Fibroblast of upper back skin (primary cell): ENCODE results near the gene CRB1.
A peak's percentile ranks its signal among the peaks of the same experiment; 100 is the strongest.

Experiments used
- DNase-seq: peaks from one replicate; pipeline ENCODE4 v3.0.0-alpha.2; 2013

The CRB1 gene

GRCh38 chr1:197268012-197268411 lies at the start of gene CRB1:
TSS of gene CRB1 (plus strand) at chr1:197268252. CDS start at chr1:197268413, 161 bp downstream.
- peak; percentile 14 for DNase-seq

DNA sequence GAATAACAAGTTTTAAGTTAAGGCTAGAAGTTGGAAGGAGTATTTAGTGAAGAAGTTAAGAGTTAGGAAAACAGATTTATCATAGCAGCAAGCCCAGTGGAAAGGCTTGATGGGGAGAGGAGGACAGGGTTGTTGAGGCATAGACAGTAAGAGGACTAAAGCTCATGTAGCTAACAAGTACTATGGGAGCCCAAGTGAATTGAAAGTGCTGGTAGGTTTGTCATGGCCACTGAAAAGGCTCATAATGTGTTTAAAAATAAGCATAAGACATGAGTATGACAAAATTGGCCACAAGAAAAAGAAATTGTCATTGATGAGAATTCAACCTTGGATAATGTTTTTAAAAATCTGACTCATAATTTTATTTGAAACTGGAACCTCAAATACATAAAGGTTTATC lies 49.2 kb upstream of the CRB1 start:
- DNase-seq = no peak

GRCh38 chr1:197222025-197222685 lies 45.9 kb upstream of the CRB1 start:
- no peak for DNase-seq

DNA sequence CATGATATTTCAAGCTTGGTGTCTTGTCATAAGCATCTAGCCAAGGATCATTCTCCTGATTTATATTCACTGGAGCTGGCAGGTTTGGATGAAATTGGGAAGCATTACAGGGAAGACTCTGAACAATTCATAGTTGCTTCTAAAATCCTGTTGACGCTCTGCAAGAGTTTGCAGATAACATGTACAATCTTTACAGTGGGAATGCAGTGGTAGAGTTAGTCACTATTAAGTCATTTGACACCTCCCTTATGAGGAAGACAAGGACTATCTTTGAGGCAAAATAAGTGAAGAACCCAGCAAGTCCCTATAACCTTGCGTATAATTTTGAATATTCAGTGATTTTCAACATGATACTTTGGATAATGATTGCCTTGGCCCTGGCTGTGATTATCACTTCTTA lies 45.3 kb upstream of the CRB1 start:
- no peak for DNase-seq

GRCh38 chr1:197224160-197224559 lies 43.9 kb upstream of the CRB1 start:
- DNase-seq = peak; percentile 11

- no peak for DNase-seq
Measured at GRCh38 chr1:197225611-197226010, 42.4 kb upstream of the CRB1 start.

- DNase-seq = no peak
Measured at GRCh38 chr1:197234581-197234980, 33.5 kb upstream of the CRB1 start.

- no peak for DNase-seq
Measured at GRCh38 chr1:197235355-197235754, 32.7 kb upstream of the CRB1 start.

DNA sequence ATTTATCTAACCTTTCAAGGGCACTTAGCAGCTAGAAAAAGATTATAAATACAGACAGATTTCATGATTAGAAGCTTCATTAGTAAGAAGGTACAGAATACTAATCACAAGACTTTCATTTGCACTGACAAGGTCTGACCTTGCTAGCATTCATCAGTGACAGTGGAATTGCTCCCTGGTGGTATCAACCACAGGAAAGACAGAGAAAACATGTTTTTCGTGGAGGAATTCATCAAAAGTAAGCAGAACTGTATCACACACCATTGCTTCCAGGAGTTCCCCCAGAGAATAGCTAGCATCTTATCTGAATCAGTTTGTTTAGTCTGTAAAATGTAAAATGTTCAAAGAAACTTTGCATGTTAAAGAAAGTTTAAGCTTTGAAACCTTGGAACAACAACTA lies 20.6 kb upstream of the CRB1 start:
- no peak for DNase-seq

DNA sequence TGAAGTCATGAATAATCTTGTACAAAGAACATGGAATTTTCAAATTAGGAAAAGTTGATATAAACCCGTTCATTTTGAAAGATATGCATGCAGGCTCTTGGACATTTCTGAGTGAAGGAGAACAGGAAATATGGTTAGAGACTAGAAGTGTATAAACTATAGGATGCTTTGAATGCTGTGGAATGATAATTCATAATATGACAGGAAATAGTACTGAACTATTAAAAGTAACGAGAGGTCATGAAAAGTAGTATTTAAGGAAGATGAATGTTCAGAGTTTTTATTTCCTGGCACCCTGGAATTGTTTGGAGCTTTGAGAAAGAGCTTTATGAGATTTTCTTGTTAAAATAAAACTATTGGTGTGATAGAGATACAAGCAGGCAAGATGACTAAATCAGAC lies 18.7 kb upstream of the CRB1 start:
- DNase-seq = peak; percentile 3

DNA sequence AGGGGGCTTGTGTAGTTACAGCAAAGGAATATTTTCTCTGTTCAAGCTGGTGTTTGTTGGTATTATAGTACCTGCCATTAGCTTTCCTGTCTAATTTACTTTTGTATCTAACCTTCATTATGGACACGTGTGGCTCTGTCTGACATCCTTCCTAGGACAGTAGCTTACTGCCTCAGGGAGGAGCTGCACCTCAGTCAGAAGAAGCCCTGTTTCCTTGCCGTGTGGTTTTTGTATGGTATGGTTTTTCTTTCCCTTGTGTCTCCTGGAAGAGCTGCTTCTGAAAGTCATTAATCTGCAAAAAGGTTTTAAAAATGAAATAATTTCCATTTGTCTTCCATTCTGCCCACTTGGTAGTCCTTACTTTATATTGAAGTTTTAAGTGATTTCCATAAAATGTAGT lies 17.4 kb upstream of the CRB1 start:
- no peak for DNase-seq

- DNase-seq = no peak
Measured at GRCh38 chr1:197252973-197253372, 15.1 kb upstream of the CRB1 start.

GRCh38 chr1:197254866-197255265 lies 13.2 kb upstream of the CRB1 start:
- no peak for DNase-seq

GRCh38 chr1:197264936-197265567 lies 3.0 kb upstream of the CRB1 start:
- no peak for DNase-seq

DNA sequence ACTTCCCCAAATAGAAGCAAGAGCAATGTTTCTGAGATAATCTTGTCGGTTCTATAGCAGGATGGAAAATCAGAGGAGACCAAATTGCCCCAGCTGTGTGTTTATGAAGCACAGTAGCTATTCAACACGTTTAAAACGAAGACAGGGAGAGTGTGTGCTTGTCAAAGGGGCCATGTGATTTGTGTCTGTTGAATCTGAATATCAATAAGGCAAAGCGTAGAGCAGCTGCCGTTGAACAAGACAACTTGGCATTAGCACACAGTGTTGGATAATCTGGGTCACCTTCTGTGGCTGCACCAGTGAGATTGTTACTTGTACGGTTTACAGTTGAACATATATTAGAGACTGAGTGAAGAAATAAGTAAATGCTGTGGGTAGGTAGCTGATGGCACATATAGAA lies 1.0 kb downstream of the CRB1 start:
- DNase-seq = no peak

DNA sequence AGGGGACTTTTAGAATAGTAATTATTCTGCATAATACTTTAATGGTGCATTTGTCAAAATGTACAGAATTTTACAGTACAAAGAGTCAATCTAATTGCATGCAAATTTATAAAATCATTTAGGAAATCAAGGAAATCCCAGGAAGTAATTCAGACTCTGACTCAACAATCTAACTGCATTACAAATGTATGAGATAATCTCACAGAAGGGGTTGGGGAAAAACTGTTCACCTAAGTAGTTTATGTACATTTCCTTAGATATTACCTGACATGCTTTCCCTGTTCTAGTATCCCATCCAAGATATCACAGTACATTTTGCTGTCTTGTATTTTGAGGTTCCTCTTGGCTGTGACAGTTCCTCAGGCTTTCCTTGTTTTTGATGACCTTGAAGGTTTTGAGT lies 4.7 kb downstream of the CRB1 start:
- DNase-seq = peak; percentile 4

GRCh38 chr1:197277166-197277565 lies 9.1 kb downstream of the CRB1 start:
- DNase-seq = no peak

- DNase-seq = no peak
Measured at GRCh38 chr1:197284325-197284724, 16.3 kb downstream of the CRB1 start.

DNA sequence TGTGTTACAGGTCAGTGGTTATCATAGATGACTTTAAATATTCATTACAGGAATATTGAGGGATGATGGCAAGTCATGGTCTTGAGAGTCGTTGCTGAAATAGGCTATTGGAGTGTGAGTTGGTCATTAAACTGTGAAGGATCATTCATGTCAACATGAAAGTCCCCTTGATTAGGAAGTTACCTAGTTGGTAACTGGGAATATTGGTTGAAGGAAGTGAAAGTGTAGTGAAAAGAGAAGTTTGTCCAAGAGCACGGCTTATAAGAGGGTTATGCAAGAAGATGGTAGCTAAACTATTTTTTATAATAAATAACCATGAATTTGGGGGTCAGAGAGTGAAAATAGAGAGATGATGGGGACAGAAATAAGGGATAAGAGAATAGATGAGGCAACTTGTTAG lies 16.9 kb downstream of the CRB1 start:
- DNase-seq = no peak

GRCh38 chr1:197285526-197286205 lies 17.6 kb downstream of the CRB1 start:
- DNase-seq = no peak

DNA sequence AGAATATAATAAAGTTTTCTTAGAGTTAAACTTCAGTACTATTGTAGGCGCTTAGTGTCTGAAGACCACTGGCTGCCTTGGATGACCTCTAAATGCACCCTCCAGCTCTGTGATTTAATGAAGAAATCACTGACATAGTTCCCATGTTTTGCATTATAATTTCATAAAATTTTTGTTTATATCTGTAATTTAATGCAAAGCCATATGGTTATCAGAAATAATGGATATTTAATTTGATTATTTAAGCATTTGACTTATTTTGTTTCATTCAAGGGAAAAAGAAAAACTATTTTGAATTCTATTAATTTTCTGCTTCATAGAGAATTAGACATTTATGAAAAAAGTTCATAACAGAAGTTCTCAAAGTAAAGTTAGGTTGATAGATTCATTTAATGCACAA lies 18.6 kb downstream of the CRB1 start:
- DNase-seq = no peak

DNA sequence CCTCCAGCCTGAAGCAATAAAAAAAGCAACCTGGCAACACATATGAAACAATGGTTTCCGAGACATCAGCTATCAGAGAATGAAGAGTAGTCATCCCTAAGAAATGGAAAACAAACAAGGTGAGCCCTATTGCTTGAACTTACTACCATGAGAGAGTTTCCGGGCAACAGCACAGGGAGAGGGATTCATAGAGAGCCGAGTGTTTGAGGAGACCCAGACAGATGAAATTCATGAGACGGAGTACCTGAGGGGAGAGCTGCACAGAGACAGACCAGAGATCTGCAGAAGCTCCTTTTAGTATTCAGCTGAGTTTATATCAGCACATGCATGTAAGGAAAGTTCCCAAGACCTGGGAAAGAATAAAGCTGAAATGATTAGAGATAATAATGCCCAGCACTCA lies 19.8 kb downstream of the CRB1 start:
- DNase-seq = no peak

DNA sequence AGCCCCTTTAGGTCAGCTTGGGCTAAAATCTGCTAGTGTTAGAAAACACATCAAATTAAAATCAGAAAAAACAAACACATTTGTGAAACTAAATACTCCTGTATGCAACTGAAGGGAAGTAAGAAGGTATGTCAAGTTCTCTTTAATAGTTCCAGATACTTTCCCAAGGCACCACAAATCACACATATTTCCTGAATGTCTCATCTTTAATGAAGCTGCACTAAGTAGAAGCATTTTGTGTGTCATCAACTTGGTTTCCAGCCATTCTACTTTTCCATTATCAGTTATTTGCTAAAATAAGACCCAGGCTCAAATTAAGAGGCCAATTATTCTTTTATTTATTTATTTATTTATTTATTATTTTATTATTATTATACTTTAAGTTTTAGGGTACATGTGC lies 34.7 kb downstream of the CRB1 start:
- DNase-seq = peak; percentile 78

DNA sequence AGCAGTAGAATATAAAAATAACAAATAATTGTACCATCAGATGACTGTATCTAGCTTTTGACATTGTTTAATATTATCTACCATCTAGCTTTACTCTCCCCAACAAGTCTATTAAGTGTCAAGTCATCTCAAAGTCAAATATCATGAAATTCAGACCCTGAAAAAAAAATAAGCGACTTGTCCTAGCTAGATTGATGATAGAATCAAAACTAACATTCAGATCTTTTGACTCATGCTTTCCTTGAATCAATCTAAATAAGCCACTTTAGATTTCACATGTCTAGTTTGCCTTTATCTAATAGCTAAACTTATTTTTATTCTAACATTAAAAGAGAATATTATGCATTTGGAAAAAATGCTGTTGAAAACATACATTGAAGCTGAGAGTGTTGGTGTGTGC lies 35.4 kb downstream of the CRB1 start:
- DNase-seq = no peak
